Brain pericyte (primary cell): ENCODE results near the gene COL27A1.
"Not testable (repeated sequence)": the region's sequence is repeated elsewhere in the genome, so short reads cannot be mapped to it uniquely, and the experiment has no call there.

Experiments used
- DNase-seq: peaks from one replicate; pipeline ENCODE4 v3.0.0-alpha.2; 2012; ENCODE audit warnings: low read depth, low spot score

COL27A1 gene

DNA sequence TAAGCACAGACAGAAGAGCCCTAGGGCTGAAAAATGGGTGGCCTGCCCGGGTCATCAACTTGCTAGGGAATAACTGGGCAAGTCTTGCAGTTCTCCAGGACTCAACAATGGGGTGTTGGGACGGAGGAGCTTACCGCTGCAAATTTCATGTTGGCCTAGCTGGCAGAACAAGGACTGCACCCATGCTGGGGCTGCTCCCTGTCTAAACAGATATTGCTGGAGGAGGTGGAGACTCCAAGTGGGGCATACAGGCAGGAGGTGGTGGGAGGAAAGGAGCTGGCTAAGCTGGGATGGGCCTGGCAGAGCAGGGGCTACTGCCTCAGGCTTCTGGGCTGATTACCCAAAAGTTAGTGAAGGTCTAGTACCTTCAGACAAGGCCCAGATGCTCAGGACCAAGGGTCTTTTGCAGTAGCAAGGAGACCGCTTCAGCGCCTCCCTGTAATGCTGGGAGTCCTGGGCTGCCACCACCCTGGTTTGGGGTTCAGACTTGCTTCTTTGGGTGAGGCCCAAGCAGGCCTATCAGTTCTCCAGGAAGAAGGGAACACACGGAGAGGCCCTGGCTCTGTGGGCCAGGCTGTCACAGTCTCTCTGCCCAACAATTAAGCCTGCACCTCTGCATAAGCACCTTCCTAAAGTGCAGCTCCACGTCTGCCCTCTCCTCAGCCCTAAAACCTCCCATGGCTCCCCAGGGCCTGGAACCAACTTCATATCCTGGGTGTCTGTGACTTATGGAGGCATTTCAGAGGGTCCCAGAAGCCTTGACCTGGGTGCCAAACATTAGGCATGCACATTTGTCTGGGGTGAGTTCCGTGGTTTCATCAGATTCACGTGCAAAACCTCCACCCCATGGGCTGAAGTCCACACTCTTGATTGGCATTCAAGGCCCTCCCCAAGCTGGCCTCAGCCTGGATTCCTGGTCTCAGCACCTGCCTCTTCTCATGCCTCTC lies 32.0 kb upstream of the COL27A1 start:
- DNase-seq, result no peak

DNA sequence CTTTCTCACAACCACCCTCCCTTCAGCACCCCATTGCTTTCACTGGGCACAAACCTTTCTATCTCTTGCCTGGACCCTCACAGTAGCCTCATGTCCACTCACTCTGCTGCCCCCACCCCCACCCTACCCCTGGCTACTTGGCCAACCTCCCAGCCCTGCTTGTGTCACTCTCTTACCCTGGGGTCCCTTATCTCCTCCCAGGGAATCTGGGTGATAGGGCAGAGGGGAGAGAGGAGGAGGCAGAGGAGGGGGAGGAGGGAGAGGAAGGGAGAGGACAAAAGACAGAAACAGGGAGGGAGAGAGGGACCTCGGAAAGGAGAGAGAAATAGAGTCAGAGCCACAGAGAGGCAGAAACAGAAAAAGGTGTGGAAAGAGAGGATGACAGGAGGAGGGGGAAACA lies 31.2 kb upstream of the COL27A1 start:
- DNase-seq, result no peak

DNA sequence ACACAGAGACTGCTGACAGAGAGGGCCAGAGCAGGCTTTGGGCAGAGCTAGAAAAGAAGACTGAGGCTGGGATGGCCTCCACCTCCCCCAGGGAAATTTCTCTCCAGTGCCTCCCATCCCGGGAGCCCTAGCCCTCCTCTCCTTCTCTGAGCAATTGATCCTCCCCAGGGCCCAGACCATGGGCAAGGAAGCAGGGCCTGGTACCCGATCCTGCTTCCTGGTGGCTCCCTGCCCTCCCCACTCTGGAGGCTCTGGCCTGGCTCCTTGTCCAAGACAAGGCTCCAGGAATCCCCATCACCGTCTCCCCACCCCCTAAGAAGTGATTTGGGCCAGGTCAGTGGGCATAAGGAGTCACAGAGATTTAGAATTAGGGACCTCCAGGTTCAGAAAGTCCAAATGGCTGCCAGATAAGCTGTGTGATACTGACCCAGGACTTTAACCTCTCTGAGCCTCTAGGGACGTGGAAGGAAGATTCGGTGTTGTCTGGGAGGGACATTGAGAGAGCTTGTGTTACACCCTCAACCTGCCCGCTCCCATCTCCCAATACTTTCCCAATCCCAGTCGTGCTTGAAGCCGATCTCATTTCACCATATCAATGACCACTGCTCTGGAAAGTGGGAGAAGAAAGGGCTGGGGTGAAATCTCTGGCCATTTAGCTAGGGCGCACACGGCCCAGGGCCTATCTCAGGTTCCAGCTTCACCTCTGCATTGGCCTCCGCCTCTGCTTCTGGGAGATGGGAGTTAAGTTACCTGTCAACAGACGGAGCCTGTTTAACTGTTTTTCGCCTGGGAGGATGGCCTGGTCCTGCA lies 30.5 kb upstream of the COL27A1 start:
- no peak for DNase-seq

DNA sequence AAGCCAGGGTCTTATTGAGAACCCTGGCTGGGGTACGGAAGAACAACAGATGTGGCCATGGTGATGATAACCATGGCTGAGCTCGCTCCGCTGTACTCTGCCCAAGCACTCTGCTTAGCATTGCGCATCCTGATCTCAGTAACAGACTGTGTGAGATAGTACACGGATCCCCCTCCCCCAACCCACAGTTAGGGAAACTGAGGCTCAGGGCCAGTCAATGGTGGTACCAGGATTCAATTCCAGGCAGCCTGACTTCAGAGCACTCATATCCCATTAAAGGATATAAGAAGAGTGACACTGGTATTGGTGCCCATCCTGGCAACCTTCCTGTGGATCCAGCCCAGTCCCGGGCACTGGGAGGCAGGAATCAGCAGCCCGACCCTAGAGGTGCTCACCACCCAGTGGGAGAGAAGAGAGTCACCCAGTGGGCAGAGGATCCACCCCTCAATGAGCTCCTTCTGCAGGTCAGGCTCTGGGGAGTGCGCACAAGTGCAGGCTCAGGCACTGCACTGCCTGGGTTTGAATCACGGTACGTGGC lies 29.8 kb upstream of the COL27A1 start:
- DNase-seq, result no peak

DNA sequence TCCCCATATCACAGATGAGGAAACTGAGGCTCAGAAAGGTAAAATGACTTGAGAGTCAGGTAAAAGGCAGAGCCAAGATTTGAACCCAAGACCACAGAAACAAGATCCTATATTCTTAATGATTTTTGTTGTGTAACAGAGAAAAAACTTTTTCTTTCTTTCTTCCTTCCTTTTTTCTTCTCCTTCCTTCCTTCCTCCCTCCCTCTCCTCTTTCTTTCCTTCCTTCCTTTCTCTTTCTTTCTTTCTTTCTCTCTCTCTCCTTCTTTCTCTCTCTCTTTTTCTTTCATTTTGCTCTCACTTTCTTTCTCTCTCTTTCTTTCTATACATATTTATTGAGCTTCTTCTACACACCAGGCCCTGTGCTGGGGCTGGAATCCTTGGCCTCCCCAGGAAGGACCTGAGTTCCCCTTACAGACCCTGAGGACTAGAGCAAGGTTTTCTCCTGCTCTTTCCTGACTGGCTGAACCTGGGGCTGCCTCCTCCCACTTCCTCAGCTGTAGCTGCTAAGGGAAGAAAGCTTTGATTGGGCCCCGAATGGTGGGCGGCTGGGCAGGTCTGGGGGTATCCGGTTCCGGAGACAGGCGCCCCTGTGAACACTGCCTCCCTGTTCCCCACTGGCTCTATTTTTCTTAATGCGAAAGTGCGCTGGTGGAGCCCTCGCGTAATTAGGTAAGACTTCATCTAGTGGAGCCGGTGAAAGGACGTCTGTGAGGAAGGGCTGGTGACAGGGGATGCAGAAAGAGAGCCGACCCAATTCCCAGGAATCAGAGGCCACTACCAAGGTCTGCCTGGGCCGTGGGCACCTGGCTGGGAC lies 28.9 kb upstream of the COL27A1 start:
- DNase-seq, result no peak

DNA sequence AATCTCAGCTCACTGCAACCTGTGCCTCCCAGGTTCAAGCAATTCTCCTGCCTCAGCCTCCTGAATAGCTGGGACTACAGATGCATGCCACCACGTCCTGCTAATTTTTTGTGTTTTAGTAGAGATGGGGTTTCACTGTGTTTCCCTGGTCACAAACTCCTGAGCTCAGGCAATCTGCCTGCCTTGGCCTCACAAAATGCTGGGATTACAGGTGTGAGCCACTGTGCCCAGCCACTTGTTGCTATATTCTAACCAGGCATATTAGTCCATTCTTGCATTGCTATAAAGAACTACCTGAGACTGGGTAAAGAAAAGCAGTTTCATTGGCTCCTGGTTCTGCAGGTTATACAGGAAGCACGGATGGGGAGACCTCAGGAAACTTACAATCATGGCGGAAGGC lies 26.6 kb upstream of the COL27A1 start:
- DNase-seq, result not testable (repeated sequence)

DNA sequence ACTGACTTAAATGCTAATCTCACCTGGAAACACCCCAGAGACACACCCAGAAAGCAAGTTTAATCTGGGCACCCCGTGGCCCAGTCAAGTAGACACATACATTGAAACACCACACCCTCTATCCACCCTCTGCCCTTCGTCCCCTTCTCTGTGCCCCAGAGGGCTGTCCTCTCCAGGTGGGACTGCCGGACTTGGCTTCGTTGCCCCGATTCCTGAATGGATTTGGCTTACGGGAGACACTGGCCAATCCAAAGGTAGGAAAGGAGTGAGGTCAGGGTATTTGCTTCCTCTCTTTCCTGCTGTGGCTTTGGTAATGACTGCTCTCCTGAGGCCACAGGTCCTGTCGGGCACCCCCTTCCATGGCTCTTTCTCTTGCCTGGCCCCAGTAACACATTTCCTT lies 25.2 kb upstream of the COL27A1 start:
- DNase-seq, result no peak

DNA sequence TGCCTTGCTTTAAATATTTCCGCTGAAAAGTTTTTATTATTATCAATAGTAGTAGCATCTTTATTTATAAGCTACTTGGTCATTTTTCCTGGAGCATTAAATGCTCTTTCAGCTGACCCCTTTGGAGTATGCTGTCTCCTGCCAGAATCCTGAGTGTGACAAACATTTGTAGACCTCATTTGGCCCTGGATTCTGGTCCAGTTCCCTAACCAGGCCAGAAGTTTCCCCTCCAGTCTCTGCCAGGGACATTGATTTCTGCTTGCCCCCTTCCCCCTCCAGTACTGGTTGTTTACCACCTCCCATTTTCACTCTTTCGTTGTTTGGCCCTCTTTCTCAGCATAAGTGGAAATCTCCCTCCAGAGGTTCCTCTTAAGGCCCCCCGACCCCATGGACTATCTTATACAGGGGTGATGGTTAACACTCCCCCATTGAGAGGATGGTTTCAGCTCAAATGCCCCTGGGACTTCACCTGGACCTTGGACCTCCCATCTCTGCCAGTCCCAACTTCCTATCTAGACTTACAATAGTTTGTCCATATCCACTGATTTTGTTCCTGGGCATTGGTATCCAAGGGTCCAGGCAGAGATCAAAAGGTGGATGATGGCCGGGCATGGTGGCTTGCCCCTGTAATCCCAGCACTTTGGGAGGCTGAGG lies 24.6 kb upstream of the COL27A1 start:
- no peak for DNase-seq

DNA sequence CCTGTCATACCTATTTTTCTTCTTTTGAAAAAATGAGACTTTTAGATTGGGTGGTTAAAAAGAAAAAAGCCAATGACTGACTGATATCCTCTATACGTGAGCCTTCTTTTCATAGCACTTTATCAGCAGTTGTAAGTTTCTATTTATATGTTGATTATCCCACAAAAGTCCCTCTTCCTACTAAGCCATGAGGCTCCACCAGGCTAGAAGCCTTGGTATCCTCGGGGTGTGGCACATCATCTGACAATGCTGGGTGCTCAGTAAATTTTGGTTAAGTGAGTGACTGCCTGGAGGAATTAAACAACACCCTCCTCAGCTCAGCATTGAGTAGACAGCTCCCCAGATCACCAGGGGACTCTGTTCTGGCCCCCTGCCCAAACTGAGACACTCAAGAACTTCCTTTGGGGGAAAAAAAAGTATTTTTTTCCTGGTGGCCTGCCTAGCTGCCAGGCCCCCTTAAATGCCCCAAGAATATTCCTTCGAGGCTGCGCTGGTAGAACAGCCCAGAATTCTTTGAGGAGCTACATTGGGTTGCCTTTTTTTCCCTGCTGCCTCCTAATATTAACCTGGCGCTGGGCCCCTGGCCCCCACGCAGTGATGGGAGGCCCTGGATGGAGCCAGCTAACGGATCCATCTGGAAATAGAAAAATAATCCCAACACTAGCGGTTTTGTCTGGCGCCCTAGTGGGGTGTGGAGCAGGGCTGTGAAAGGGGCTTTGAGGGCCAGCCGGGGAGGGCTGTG lies 23.4 kb upstream of the COL27A1 start:
- DNase-seq, result no peak

DNA sequence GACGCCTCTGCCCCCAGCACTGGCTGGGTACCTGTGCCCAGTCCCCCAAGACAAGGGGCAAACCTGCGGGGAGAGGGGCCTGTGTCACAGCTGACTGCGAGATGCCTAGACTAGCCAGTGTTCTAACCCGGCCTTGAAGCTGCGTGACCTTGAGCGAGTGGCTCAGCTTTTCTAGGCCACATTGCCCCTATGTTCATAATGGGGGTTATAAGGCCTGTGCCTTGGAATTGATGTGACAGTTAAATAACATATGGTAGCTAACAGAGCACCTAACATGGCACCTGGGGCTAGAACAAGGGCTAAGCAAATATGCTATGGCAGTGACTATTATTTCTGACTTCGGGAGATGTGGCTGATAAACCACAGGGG lies 22.8 kb upstream of the COL27A1 start:
- DNase-seq, result no peak

DNA sequence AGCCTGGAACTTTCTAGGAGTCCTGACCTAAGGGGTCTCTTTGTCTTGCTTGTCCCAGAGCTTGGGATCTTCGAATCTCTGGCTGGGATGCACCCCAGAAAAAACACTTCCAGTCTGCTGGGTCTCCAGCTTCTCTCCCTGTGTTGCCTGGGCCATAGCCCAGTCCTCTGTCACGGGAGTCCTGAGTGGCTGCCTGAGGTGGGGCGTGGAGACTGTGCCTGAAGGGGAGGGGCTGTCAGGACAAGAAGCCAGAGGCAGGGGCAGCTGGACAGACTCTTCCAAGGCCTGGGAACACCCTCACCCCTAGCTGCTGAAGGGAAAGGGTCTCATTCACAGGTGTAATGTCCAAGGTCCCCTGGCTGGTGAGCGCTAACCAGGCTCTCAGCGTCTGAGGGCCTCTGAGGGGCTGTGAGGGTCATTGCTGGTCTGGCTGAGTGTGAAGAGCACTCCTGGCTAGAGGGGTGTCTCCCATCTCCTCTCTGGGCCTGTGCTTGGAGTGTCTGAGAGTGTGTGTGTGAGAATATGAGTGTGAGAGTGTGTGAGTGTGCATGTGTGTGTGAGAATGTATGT lies 20.4 kb upstream of the COL27A1 start:
- DNase-seq, result no peak

DNA sequence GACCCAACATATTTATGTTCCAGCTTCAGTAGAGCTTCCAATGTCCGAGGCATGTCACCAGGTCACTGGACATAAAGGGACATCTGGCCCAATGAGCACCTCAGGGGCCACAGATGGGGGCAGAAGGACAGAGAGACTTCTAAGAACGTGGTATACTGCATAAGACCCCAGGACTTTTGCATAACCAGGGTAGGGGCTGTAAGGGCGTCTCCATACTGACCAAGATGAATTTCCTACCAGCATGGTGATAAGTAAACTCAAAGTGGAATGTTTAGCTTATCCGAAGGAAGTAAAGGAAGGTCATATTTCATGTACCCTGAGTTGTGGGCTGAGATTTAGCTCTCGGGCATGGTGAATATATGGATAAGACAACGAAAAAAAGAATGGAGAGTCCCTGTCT lies 17.5 kb upstream of the COL27A1 start:
- DNase-seq, result no peak

DNA sequence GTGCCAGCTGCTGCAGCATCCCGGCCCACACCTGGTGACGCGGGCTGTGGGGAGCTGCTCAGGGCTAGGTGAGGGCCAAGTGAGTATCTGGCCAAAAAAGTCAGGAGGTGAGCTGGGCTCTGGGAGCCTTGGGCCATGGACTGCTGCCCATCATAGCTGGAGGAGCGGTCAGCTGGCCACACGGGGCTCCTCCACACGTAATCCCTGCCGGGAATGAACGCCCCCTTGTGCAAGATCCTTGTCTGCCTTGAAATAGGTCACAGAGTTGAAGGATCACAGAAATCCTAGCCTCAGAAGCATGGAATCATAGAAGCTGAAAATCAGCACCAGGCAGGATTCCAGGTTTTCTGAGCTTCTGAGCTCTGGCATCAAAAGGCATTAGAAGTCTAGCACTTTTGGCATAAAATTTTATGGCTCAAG lies 16.8 kb upstream of the COL27A1 start:
- DNase-seq, result no peak

DNA sequence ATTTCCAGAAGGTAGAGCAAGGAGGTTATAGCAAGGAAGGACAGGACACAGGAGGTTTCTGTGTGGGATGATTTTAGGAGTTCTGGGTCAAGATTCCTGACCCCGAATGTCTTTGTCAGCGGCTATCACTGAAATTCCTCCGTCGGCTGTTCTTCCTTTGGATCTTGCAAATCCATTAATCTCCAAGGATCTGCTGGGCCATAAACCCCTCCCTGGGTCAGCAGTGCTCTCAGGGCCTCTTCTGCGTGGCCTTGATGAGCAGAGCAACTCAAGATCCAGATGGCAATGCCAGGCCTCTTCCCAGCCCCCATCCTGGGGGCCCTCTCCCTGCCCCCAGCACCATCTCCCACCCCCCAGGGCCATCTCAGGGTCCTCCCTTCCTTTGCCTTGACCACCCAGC lies 16.3 kb upstream of the COL27A1 start:
- no peak for DNase-seq

DNA sequence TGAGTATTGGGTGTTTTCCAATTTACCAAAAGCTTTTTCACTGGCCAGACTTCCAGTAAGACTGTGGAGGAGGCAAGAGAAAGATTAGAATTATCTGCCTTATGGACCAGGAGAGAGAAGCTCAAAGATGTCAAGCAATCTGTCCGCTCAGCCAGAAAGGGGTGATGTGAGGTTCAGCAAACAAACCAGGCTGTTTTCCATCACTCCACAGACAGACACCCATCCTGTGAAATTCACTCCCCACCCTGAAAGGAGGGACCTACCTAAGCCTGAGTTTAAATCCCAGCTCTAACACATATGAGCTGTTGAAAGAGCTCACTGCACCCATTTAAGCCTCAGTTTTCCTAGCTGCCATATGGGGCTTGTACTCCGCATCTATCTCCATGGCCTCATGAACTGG lies 14.9 kb upstream of the COL27A1 start:
- no peak for DNase-seq

DNA sequence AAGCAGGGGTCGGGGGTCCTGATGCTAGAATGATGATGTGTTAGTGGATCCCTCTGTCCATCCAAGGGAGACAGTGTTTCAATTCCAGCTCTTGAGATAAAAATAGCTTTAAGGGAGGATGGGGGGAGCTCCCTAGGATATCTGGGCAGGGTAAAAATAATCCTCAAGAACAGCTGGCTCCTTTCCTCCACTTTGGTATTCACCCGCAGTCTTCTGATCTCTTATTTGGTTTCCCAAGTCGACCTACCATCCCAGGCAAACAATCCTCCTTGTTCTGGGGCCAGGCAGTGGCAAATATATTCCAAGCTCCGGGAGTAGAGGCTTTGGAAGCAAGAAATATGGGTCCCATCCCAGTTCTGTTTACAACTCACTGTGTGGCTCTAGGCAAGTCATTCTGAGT lies 14.5 kb upstream of the COL27A1 start:
- DNase-seq, result no peak

DNA sequence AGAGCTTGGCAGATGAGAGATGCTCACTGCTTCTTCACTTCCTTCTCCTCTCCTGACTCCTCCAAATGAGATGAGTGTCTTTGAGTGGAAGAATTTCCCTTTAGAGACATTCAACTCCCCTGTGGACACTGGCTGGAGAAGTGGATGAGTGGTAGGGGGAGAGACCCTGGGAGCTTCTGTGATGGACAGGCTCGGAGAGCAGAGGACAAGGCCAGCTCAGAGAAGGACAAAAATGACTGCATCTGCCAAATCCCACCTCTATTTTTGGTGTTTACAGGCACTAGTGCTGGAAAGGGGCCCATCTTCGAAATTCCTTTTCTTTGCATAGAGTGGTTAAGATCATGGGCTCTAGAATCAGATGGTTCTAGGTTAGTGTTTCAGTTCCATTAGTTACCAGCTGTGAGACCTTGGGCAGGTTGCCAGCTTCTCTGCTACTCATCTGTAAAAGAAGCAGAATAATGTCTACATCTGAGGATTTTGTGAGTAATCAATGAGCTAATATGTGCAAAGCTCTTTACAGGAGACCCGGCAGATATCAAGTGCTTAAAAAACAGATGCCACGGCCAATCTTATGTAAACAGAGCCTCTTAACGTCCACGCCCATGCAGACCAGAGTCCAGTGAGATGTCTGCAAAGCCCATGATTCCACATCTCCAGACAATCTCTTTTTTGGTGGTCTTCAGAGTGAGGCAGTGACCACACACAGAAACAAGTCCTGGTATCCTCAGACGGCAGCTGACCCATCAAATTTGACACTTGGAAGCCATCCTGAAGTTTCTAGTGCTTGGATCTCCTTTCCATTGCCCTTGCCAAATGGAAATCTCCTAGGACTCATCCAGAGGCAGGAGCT lies 13.6 kb upstream of the COL27A1 start:
- no peak for DNase-seq

DNA sequence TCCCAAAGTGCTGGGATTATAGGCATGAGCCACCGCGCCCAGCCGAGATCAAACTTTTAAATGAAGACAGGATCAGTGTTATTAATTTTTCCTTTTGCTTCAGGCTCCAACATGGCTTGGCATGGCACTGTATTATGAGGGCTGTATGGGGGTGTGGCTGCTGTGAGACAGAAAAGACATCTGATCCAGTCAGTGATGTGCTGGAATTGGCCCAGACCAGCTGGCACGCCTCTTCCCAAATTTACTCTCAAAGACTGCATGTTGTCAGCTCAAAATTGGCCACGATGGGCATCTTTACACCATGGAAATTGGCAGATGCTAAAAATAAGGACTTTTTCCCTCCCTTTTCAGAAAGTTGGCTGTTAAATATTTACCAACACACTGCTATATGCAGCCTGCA lies 12.1 kb upstream of the COL27A1 start:
- no peak for DNase-seq

DNA sequence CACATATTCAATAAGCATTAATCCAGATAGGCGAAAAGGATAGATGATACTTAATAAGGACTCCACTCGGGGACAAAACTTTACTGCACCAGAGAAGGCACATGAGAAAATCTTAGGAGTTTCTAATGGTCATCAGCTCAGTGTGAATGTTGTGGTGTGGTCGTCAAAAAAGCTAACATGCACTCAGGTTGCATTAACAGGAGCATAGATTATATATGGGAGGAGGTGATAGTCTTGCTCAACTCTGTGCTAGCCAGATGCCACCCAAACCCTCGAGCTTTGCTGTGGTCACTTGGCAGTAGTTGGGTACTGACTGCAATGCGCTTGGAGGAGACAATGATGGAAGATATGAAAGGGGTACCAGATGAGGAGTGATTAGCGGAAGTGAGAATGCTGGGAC lies 8.6 kb upstream of the COL27A1 start:
- no peak for DNase-seq
